Renal cortex interstitium (tissue), 11 donors: ENCODE data around the gene VPS13A. TPM values are rescaled to one million over a fixed set of nuclear protein-coding genes. Genes with fewer than 3 reads are reported as not detected.
"Not testable (repeated sequence)": the region's sequence is repeated elsewhere in the genome, so short reads cannot be mapped to it uniquely, and the experiment has no call there.

Experiments
- DNase-seq, 11 donors: peaks; one replicate each; pipeline ENCODE4 v3.0.0-alpha.2; 2013; ENCODE audit warnings: low read depth in 9 of 11, low spot score in 4 of 11; ENCODE audit errors: extremely low read depth in 1 of 11
- polyA plus RNA-seq, 3 donors: library from polyadenylated mRNA; unstranded; fragments of 120-200 nt; gene quantifications; one replicate each; pipeline ENCODE4 v1.2.1, GENCODE V29; 2013; ENCODE audit not compliant: insufficient read length in 3 of 3

VPS13A gene
- polyA plus RNA-seq, 3 donors = 30.9 to 48.9 (median 37.2) TPM

GRCh38 chr9:77398581-77398980 is 221.2 kb downstream of the VPS13A start:
- DNase-seq = not testable (repeated sequence)

- DNase-seq = no peak
Observed at GRCh38 chr9:77399964-77400363, 222.6 kb downstream of the VPS13A start.

- DNase-seq = no peak
Observed at GRCh38 chr9:77402286-77402685, 225.0 kb downstream of the VPS13A start.

GRCh38 chr9:77403239-77403638 is 225.9 kb downstream of the VPS13A start:
- DNase-seq = no peak

- not testable (repeated sequence) for DNase-seq
Observed at GRCh38 chr9:77408521-77408920, 231.2 kb downstream of the VPS13A start.

- DNase-seq = no peak
Observed at GRCh38 chr9:77417566-77417965, 240.2 kb downstream of the VPS13A start.

- DNase-seq = no peak
Observed at GRCh38 chr9:77418226-77418625, 240.9 kb downstream of the VPS13A start.

- no peak for DNase-seq
Observed at GRCh38 chr9:77420641-77421040, 243.3 kb downstream of the VPS13A start.

GRCh38 chr9:77421506-77422265 is 244.4 kb downstream of the VPS13A start:
- no peak for DNase-seq

- no peak for DNase-seq
Observed at GRCh38 chr9:77422969-77423368, 245.6 kb downstream of the VPS13A start.

- DNase-seq = no peak
Observed at GRCh38 chr9:77423841-77424240, 246.5 kb downstream of the VPS13A start.

- DNase-seq = no peak
Observed at GRCh38 chr9:77424993-77425392, 247.7 kb downstream of the VPS13A start.

- no peak for DNase-seq
Observed at GRCh38 chr9:77426712-77427111, 249.4 kb downstream of the VPS13A start.

GRCh38 chr9:77427256-77427927 is 250.1 kb downstream of the VPS13A start:
- no peak for DNase-seq

GRCh38 chr9:77429928-77430327 is 252.6 kb downstream of the VPS13A start:
- no peak for DNase-seq

GRCh38 chr9:77432053-77432452 is 254.7 kb downstream of the VPS13A start:
- no peak for DNase-seq

- DNase-seq = peak in 10 of 11 donors; percentile 28 to 53 (median 46)
Observed at GRCh38 chr9:77433675-77434445, 256.5 kb downstream of the VPS13A start.

GRCh38 chr9:77435277-77435676 is 257.9 kb downstream of the VPS13A start:
- no peak for DNase-seq

- DNase-seq = no peak
Observed at GRCh38 chr9:77435688-77436087, 258.4 kb downstream of the VPS13A start.

GRCh38 chr9:77438653-77439052 is 261.3 kb downstream of the VPS13A start:
- DNase-seq = no peak
